NCI-H2196 (cell line): ENCODE results near the gene CTR9.
"Not testable (repeated sequence)": the region's sequence is repeated elsewhere in the genome, so short reads cannot be mapped to it uniquely, and the experiment has no call there.

Experiments used
- DNase-seq: peaks from one replicate; lab custom pipeline; 2025; ENCODE audit not compliant: unreplicated experiment; lab: John Stamatoyannopoulos, UW

CTR9 gene

GRCh38 chr11:10813945-10814344, 62.9 kb downstream of the CTR9 start:
- DNase-seq = no peak

GRCh38 chr11:10818594-10818993, 67.5 kb downstream of the CTR9 start:
- DNase-seq = no peak

GRCh38 chr11:10822491-10822890, 71.4 kb downstream of the CTR9 start:
- DNase-seq = not testable (repeated sequence)

- no peak for DNase-seq
These were observed 72.1 kb downstream of the CTR9 start for GRCh38 chr11:10823152-10823579.

- DNase-seq = no peak
These were observed 73.8 kb downstream of the CTR9 start for GRCh38 chr11:10824888-10825287.

- no peak for DNase-seq
These were observed 77.4 kb downstream of the CTR9 start for GRCh38 chr11:10828402-10828801.

- no peak for DNase-seq
These were observed 78.1 kb downstream of the CTR9 start for GRCh38 chr11:10829139-10829538.
